Upper lobe of left lung (tissue), 4 donors: ENCODE data around the gene EPC2.

Source experiments
- CTCF ChIP-seq, 6 experiments: fragments of 450-650 bp in 4 of 6; fragments of 200-600 bp in 2 of 6; sonication (generic) in 2 of 6; IDR thresholded peaks; one replicate each; pipeline ENCODE4 v1.5.1; 2016 to 2019; ENCODE audit warnings: antibody characterized with exemption in 6 of 6
- POLR2A ChIP-seq, 4 donors: fragments of 450-650 bp; IDR thresholded peaks; one replicate each; pipeline ENCODE4 v1.5.1; 2016 to 2017; ENCODE audit warnings: antibody characterized with exemption in 4 of 4, mild to moderate bottlenecking in 2 of 4

- TF ChIP-seq POLR2A (IDR thresholded peaks at IDR 0.05) (no peak), CTCF (IDR thresholded peaks at IDR 0.05) (no peak)
Observed at GRCh38 chr2:148599109-148599991, 45.2 kb upstream of the EPC2 start.
